ENCODE measurements around the gene PLCB1.

Gene PLCB1

DNA sequence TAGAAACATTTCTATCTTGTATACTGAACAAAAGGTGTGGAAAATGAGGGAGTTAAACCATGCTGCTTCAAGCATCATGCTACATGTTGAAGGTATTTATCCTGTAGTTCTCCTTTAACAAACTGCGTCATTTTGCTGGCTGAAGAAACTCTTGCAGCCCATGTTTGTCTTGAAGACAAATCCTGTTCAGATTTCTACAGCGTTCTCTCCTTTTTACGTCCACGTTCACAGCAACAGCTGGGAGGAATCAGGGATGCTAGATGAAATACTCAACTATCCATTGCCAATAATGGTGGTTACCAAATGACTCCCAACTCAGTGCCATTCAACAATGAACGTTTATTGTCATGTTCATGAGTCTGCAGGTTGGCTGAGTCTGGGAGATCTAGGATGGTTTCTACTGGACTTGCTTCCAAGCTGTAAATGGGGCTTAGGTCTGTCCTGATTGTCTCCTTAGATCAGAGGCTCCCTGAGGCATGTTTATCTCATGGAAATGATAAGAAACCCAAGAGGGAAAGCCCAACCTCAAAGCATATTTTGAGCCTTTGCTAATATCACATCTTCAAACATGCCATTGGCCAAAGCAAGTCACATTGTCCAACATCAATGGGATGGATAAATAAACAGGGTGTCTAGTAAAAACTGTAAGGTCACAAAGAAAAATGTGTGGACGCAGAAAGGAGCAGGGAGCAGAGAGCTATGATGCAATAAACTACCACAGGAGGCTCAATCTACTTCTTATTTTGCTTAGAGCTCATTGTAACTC, 2.7 kb upstream of the PLCB1 start:
- no peak for DNase-seq (ENCODE audit: low read depth in 2 of 2)

DNA sequence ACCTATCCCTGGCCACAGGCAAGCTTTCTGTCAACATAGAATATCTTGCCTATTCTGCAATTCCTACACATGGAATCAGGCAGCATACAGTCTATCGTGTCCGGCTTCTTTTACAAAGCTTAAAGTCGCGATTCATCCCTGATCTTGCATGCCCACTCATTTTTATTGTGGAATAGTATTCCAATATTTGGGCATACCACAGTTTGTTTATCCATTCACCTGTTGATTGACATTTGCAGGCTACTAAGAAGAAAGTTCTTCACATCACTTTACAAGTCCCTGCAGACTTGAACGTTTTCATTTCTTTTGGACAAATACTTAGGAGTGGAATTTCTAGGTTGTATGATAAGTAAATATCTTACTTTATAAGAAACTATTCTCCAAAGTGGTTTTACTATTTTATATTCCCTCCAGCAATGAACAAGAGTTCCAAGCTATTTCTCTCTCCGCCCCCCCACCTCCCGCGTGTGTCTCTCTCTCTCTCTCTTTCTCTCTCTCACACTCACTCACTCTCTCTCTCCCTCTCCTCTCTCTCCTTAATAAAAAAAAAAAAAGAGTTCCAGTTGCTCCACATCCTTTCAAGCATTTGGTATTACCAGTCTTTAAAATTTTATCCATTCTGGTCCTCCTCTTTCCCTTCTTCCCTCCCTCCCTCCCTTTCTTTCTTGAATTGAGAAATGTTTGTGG, 1.1 kb upstream of the PLCB1 start:
- no peak for DNase-seq (ENCODE audit: low read depth in 2 of 2)

DNA sequence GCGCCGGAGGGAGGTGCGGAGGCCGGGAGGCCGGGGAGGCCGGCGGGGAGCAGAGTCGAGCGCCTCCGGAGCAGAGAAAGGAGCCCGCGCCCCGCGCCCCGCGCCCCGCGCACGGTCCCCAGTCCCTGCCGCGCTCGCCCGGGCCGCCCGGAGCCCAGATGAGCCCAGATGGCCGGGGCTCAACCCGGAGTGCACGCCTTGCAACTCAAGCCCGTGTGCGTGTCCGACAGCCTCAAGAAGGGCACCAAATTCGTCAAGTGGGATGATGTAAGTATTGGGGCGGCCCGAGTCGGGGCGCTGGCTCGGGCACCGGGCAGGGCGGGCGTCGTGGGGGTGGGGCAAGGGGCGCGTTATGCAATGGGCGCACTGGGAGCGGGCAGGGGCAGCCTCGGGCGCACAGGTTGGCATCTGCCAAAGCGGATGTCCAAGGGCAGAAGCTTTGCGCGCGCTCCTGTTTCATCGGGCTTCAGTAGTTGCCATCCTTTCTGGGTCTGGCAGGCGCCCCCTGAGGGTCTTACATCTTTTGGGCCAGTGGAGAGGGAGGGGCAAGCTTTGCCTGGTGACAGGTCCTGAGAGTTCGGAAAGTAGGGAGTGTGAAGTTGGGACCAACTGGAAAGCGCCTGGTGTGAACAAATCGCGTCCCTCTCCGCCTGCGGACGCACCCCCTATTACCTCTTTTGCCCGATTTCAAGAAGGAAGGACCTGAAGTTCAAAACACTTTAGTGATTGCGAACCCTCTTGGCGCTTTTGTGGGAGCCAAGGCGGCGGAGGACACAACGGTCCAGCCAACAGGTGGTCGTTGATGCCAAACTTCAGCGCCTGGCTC, 631 bp downstream of the PLCB1 start:
- no peak for DNase-seq (ENCODE audit: low read depth in 2 of 2)

DNA sequence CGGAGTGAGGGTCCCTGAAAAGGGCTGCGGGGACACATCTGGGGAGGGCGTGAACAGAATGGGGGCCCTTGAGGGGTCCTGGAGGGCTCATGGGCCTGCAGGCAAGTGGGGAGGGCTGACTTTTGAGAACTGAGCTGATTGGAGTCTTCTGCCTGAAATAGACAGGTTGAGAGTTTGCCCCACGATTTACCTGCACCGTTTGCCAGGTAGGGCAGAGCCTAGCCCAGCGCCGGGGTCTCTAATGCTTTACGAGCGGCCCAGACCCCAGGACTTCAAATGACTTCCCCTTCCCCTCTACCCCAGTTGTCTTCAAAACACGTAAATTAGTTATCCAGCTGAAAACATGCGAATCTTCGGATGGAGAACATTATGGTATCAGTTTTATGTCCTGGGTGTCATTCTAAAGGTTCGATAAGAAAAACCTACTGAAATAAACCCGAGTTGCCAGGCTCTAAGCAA, 1.3 kb downstream of the PLCB1 start:
- no peak for DNase-seq (ENCODE audit: low read depth in 2 of 2)

DNA sequence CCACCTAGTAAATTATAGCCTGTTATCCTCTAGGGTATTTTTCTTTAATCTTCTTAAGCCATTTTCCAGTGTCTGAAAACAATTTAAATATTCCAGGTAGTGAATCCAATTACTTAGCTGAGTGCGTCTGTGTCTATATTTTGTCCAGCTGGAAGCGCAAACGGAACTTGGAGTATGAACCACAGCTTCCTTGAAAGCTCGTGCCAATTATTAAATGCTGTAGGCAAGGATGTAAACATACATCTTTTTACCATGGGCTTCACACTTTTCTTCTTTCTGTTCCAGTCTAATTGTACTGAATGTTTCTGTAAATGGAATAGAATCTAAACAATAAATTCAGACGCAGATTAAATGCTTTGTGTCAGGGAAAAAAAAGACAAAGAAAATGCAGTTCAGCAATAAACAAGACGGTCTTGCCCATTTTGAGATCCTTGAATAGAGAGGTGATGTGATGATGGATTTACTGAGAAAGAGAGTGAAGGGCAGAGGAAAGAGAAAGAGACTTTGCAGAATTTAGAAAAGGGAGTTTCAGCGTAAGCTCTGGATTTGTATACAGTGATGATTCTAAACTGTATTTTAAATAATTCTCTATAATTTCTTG, 1.9 kb downstream of the PLCB1 start:
- DNase-seq (ENCODE audit: low read depth in 2 of 2) = no peak

DNA sequence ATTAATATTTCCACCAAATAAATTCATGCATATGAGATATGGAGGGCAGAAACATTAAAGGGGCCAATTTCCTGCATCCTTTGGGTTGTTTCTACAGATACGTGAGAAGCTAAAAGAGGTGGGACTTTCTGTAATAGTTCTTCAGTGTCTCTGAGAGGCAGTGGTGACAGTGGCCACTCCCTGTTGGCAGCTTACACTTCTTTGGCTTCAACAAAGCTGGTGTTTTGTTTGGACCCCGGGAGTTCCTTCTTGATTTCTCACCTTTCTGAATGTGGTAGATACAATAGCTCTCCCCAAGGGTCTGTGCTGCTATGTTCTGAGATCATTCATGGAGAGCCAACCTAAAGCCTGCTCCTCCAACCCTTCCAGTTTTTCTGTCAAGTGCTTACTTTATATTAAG, 7.8 kb downstream of the PLCB1 start:
- DNase-seq (ENCODE audit: low read depth in 2 of 2) = no peak

DNA sequence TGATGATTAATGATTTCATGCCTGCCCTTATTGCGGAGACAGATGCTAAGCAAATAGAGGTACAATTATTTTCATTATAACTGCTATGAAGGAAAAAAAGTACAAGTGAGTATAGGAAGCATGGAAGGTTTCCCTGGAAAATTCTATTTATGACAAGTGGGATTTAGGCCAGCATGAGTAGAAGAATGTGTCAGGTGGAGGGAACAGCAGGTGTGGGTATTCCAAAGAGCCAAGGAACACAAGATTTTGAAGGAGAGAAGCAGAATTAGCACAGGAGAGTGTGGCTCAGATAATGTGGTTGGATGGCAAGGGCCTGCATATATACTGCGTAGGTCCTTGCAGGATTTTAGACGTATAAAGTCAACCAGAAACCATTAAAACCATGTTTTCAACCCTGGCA, 11.4 kb downstream of the PLCB1 start:
- DNase-seq (ENCODE audit: low read depth in 2 of 2) = no peak

DNA sequence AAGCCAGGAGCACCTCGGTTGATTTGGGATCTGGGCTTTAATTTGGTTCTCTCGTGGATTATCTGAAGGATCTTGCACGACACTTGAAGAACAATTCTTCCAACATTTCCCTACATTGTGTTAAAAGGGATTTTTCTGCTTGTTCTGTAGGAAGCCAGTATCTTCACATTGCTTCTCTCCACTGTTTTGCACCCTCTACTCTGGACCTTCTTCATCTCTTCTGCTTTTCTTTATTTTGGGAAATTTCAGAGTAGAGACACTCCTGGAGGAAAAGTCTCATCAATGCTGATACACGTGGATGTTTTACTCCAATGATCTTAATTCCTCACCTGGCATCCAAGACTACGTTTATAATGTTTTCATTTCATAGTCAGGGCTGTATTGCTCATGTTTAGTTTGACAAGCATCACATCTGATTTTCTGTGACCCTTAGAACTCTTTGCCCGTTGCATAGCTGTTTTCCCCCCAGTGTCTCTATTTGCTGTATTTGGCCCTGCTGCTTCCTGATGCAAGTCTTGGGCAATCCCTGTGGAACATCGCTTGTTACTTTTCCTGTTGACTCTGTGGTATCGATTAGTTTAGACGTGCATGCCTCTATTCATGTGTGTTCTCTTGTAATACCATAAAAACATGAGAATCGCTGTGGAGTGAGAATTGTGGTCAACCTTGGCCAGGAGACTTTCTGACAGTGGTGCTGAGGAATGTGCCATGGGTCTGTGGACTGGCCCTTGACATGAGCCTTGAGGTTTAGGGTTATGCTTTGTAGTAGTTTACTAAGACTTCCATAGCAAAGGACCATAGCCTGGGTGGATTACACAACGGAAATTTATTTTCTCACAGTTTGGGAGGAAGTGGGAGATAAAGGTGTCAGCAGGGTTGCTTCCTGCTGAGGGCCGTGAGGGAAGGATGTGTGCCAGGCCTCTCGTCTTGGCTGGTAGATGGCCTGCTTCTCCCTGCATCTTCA, 12.5 kb downstream of the PLCB1 start:
- no peak for DNase-seq (ENCODE audit: low read depth in 2 of 2)

DNA sequence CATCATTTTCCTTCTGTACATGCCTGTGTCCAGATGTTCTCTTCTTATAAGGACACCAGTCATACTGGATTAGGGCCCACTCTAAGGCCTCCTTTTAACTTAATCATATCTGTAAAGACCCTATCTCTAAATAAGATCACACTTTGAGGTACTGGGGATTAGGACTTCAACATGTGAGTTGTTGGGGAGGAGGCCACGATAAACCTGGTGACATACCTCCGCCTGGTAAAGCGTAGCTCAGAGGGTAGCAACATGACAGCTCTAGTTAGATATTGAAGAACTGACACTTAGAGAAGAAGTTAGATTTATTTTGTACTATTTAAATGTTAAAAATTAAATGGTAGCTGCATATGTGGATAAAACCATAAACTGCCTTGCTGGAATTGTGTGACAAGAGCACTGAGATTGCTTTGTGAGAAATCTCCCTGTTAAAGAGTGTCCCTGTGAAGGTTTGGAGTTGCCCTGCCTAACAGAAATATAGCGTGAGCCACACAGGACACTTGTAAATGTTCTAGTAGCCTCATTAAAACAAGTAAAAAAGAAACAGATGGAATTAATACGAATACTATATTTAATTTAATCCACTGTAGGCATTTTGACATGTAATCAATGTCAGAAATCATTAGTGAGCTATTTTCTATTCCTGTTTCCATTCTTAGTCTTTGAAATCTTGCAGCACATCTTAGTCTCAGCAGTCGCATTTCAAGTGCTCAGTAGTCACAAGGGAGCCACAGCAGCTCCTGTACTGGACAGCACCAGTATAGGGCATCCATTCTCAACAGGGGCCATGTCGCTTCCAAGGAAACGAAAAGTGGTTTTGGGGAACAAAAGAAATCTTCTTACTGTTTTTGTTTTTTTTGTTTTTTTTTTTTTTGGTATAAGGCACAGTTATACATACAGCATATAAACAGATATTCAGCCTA, 13.4 kb downstream of the PLCB1 start:
- DNase-seq (ENCODE audit: low read depth in 2 of 2) = no peak

DNA sequence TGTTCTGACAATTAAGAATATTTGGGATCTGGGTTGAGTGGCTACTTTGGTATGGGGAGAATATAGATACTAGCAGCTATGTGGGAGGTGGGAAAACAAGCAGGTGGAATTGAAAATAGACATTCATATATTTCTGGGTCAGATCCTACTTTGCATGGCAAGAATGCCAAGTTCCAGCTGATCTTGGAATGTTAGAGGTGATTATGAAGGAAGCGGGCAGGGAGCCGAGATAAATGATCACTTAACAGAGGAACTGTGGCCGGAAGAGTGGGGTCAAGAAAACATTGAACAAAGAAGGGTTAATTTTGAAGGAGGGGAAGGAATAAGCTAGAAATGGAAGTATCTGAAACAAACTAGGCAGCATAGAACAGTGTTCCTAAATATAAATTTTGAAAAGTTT, 15.4 kb downstream of the PLCB1 start:
- no peak for DNase-seq (ENCODE audit: low read depth in 2 of 2)

DNA sequence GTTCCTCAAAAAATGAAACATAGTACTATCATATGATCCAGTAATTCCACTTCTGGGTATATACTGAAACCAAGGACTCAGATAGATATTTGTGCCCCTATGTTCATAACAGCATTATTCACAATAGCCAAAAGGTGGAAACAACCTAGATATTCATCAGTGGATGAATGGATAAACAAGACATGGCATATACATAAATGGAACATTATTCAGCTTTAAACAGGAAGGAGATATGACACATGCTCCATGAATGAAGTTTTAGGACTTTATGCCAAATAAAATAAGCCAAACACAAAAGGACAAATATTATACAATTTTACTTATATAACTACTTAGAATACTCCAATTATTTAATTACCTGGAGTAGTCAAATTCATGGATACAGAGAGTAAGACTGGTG, 16.4 kb downstream of the PLCB1 start:
- no peak for DNase-seq (ENCODE audit: low read depth in 2 of 2)

DNA sequence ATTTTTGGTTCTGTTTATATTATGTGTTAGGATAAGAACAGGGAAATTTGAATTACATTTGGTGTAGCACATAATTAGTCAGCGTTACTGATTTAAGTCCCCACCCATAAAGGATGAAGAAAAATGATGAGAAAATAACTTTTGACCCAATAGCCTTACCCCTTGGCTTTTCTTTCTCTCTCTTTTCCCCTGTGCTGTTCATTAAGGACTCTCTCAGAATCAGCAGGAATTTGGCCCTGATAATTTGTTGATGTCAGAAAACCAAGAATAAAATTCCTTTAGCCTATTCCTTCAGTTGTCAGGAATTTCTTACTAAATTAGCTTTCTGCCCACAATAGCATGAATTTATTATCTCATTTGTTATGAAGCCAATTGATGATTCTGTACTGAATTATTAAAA, 18.5 kb downstream of the PLCB1 start:
- no peak for DNase-seq (ENCODE audit: low read depth in 2 of 2)

DNA sequence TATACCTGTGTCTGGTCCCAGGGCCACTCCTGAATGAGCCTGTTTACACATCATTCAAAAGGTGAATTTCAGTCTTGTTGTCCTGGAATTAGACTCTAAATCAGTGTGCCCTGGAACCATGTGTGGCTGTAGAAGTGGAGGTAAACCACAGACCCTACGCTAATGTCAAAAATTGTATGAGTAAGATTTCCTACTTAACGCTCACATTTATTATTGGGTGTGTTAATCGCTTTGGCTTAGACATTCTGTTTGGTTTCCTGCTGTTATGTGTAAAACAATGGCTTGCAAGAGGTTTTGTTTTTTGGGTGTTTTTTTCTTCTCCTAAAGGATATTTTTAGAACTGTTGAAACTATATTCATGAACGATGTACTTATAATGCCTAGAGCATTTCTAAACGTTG, 19.3 kb downstream of the PLCB1 start:
- DNase-seq (ENCODE audit: low read depth in 2 of 2) = no peak

DNA sequence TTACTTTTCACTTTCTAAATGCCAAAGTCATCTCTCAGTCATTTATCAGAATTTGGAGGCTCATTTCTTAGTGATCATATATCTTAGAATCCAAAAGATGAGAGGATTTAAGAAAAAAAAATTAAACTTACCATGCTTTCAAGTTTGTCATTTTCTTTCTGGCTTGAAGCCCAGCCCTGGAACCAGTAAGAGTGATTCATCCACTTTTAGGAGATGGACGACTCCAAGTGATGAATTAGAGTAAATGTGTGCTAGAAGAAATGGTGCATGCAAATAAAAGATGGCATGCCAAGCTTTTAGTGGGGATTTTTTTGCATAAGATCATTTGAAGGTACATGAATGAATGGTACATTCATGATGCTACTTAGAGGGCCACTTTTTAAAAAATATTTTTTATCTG, 20.1 kb downstream of the PLCB1 start:
- DNase-seq (ENCODE audit: low read depth in 2 of 2) = no peak

DNA sequence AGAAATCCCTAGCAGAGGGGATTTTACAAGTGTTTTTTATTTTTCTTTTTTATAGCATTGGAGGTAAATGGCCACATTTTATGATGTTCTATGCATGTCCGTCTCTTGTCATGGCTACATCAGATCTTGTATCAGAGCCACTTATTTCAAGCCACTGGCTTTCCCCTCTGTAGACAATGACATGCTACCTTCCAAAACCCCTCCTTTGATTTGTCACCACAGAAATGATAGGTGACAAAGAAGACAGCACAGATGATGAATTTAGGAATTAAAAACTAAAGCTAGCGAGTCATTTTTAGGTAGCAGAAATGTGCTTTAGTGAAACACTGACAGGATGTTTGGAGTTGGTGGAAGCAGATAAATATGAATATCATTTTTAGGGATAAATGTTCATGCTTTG, 20.8 kb downstream of the PLCB1 start:
- DNase-seq (ENCODE audit: low read depth in 2 of 2) = no peak

DNA sequence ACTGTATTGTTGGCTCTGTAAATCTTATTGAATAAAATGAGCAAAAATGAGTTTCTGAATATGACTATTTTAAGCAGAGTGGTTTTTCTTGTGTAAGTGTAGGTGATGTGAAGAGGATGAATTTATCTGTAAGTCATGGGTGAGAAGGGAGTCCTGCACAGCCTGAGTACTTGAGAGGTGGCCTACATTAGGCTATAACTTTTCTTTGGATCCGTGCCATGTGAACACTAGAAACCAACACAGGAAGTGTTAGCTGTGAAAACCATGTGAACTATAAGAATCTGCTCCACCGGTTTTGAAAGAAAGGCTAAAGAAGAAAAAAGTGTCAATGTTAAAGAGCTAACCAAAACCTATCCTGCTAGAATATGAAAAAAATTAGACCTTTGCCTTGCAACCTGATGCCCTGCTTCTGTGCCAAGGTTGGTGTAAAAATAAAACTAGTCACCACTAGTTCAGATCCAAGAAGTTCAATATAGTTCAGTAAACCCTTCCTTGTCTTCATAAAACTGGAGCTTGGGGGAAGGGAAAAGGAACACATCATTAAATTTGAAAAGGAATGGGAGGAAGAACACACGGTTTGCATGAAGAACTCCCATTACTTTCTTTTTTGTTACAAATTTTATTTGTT, 21.3 kb downstream of the PLCB1 start:
- no peak for DNase-seq (ENCODE audit: low read depth in 2 of 2)

DNA sequence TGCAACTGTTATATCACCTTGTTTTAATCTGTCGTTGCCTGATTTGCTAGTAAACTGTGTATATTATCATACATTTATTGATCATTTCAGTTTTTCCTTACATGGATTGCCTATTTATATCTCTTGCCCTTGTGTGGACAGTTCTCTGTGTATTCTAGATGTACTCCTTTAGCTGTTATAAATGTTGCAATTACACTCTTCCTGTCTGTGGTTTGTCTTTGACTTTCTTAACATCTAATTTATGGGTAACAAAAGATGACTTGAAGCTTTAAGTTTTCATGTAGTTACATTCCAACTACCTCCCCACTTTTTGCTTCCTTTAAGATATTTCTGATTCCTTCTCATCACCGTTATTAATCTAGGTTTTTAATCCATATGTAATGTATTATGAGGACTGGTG, 22.6 kb downstream of the PLCB1 start:
- DNase-seq (ENCODE audit: low read depth in 2 of 2) = no peak

DNA sequence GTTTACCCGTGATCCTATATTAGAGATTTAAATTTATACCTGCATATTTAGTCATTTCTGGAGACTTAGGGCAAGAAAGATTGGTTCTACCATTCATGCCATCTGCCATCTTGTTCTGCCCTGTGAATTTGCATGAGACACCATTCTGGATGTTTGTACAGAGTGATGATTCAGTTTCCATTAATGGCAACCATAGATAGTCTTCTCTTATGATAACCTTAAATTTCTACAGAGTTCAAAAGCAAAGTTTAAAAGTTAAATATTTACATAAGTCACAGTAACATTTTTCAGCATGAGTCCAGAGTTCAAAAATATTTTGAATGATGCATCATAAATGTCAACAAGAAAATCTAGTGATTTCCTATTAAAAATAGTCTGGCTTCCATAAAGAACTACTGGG, 23.2 kb downstream of the PLCB1 start:
- no peak for DNase-seq (ENCODE audit: low read depth in 2 of 2)

DNA sequence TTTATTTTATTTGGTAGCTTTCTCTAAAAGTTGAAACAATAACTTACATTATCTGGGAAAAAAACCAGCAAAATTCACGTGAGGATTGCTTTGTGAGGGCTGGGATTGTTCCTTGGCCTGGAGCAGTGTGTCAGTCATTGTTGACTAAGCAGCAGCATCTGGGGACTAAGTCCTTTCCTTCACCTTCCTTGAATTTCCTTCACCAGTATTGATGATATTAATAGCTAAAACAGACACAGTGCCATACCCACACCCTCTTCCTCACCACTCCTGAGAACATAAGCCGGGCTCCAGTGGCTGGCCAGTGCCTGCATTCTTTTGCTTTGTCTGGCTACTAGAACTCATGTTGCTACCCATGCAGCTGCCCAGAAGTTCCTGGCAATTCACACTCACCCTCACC, 23.7 kb downstream of the PLCB1 start:
- DNase-seq (ENCODE audit: low read depth in 2 of 2) = no peak
